Neural progenitor cell (in vitro differentiated cells): Measurements from ENCODE around the gene EOGT. TPM values are rescaled to one million over a fixed set of nuclear protein-coding genes. Genes with fewer than 3 reads are reported as not detected.

Experiments
- DNase-seq: peaks from one replicate; pipeline ENCODE4 v3.0.0-alpha.2; 2016; ENCODE audit warnings: low spot score
- H2AFZ ChIP-seq: fragments of 200-600 bp; sonication (generic); replicated peaks from 2 replicates; pipeline ENCODE4 v1.6.1; 2016; ENCODE audit warnings: antibody characterized with exemption
- H3F3A ChIP-seq: fragments of 200-600 bp; sonication (generic); 2 replicates; pipeline ENCODE4 v1.6.1; 2016; ENCODE audit warnings: antibody characterized with exemption, low read depth
- H3K27ac ChIP-seq: fragments of 200-600 bp; sonication (generic); 2 replicates; pipeline ENCODE4 v1.5.1; 2016; ENCODE audit warnings: mild to moderate bottlenecking
- H3K27me3 ChIP-seq: fragments of 200-600 bp; sonication (generic); 2 replicates; pipeline ENCODE4 v1.6.1; 2016; ENCODE audit warnings: mild to moderate bottlenecking, moderate library complexity
- H3K36me3 ChIP-seq: fragments of 200-600 bp; sonication (generic); 2 replicates; pipeline ENCODE4 v1.5.1; 2016
- H3K4me1 ChIP-seq: fragments of 200-600 bp; sonication (generic); 2 replicates; pipeline ENCODE4 v1.6.1; 2016; ENCODE audit warnings: mixed run types
- H3K4me2 ChIP-seq: fragments of 200-600 bp; sonication (generic); 2 replicates; pipeline ENCODE4 v1.6.1; 2016
- H3K4me3 ChIP-seq: fragments of 200-600 bp; sonication (generic); 2 replicates; pipeline ENCODE4 v1.5.1; 2016
- H3K79me2 ChIP-seq: fragments of 200-600 bp; sonication (generic); 2 replicates; pipeline ENCODE4 v1.6.1; 2016; ENCODE audit warnings: low read depth
- H3K9ac ChIP-seq: fragments of 200-600 bp; sonication (generic); 2 replicates; pipeline ENCODE4 v1.6.1; 2016
- H3K9me3 ChIP-seq: fragments of 200-600 bp; sonication (generic); 2 replicates; pipeline ENCODE4 v1.5.1; 2016; ENCODE audit warnings: low read depth
- H4K20me1 ChIP-seq: fragments of 200-600 bp; sonication (generic); 2 replicates; pipeline ENCODE4 v1.6.1; 2016; ENCODE audit warnings: low read depth
- H3K27ac Mint-ChIP-seq: 3 replicates; pipeline ENCODE4 v1.8.0; 2021; ENCODE audit warnings: mixed read lengths
- H3K27me3 Mint-ChIP-seq: 2 replicates; pipeline ENCODE4 v1.8.0; 2022; ENCODE audit warnings: low read depth, mild to moderate bottlenecking, inconsistent platforms, moderate library complexity, mixed read lengths; ENCODE audit not compliant: insufficient read depth
- H3K36me3 Mint-ChIP-seq: 3 replicates; pipeline ENCODE4 v1.8.0; 2021; ENCODE audit warnings: mixed read lengths
- H3K4me1 Mint-ChIP-seq: 3 replicates; pipeline ENCODE4 v1.8.0; 2021; ENCODE audit warnings: mixed read lengths
- H3K4me3 Mint-ChIP-seq: 3 replicates; pipeline ENCODE4 v1.8.0; 2021; ENCODE audit warnings: mild to moderate bottlenecking, moderate library complexity, mixed read lengths
- H3K9me3 Mint-ChIP-seq: 3 replicates; pipeline ENCODE4 v1.8.0; 2020; ENCODE audit warnings: mixed read lengths
- CTCF ChIP-seq: fragments of 200-600 bp; sonication (generic); IDR thresholded peaks from 2 replicates; pipeline ENCODE4 v1.5.1; 2017; ENCODE audit warnings: antibody characterized with exemption, mild to moderate bottlenecking
- EZH2 ChIP-seq: fragments of 200-600 bp; sonication (generic); IDR thresholded peaks from 2 replicates; pipeline ENCODE4 v1.6.1; 2017; ENCODE audit warnings: antibody characterized with exemption, mild to moderate bottlenecking, moderate library complexity
- EZH2phosphoT487 ChIP-seq: fragments of 200-600 bp; sonication (generic); IDR thresholded peaks from 2 replicates; pipeline ENCODE4 v1.6.1; 2017; ENCODE audit warnings: antibody characterized with exemption
- microRNA counts: library from miRNA; unstranded; fragments of <30 nt; microRNA quantifications from one replicate; lab custom pipeline; 2016
- microRNA-seq: library from miRNA; unstranded; fragments of <30 nt; microRNA quantifications from one replicate; pipeline ENCODE4, GENCODE V29; 2016
- small RNA-seq: library from RNA; depleted of rRNA; stranded (forward); fragments of <200 nt; gene quantifications from one replicate; pipeline ENCODE3, GENCODE V24; 2015
- total RNA-seq: library from RNA; depleted of rRNA; stranded (reverse); fragments of >200 nt; gene quantifications from 2 replicates; pipeline ENCODE4 v1.2.3, GENCODE V29; 2015; ENCODE audit warnings: low replicate concordance

EOGT gene
- total RNA-seq, 1 donor from 2014 or later = 2.5 TPM

DNA sequence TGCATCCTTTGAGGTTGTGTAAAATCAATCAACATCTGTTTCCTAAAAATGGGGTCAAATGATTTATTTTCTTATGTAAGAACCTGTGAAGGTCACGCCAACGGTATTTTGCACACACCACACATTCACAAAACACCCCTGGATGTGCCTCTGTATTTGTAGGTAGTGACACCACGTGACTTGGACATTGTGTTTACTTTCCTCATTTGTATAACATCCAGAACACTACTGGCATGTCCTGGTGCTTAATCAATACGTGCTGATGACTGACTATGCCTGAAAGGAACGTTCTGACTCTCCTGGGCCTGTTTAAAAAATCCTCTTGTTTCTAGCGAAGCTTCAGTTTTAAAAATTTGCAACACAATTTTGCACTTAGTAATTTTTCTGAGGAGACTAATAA is 77.7 kb downstream of the EOGT start:
- Histone ChIP-seq H2AFZ (no peak overlapping the region), H3K4me2 (no peak overlapping the region), H3K9ac (no peak overlapping the region), H4K20me1 (no peaks in the 10 kb centered on the region), H3K4me3 (no peak overlapping the region), H3K4me1 (peaks cover 4% of the 10 kb centered on the region), H3F3A (peaks cover 10% of the 10 kb centered on the region), H3K27ac (no peak overlapping the region), H3K79me2 (no peaks in the 10 kb centered on the region), H3K36me3 (no peaks in the 10 kb centered on the region), H3K27me3 (peaks cover 28% of the 10 kb centered on the region), H3K9me3 (no peaks in the 10 kb centered on the region)
- TF ChIP-seq EZH2 (no peak), EZH2phosphoT487 (no peak), CTCF (no peak)
- H3K27ac Mint-ChIP-seq = no peak overlapping the region
- H3K36me3 Mint-ChIP-seq = no peaks in the 10 kb centered on the region
- no peaks in the 10 kb centered on the region for H3K9me3 Mint-ChIP-seq
- peaks cover 23% of the 10 kb centered on the region for H3K27me3 Mint-ChIP-seq
- DNase-seq = no peak
- peaks cover 16% of the 10 kb centered on the region for H3K4me1 Mint-ChIP-seq
- H3K4me3 Mint-ChIP-seq = no peak overlapping the region

- peak; percentile 48 for DNase-seq
- peak overlapping the region; percentile 83 for H3K4me3 Mint-ChIP-seq
- Histone ChIP-seq H3K36me3 (no peaks in the 10 kb centered on the region), H3F3A (peaks cover 10% of the 10 kb centered on the region), H3K79me2 (no peaks in the 10 kb centered on the region), H2AFZ (peak overlapping the region; percentile 94), H3K4me2 (peak overlapping the region; percentile 80), H4K20me1 (no peaks in the 10 kb centered on the region), H3K4me3 (peak overlapping the region; percentile 52), H3K4me1 (peaks cover 4% of the 10 kb centered on the region), H3K9ac (no peak overlapping the region), H3K9me3 (no peaks in the 10 kb centered on the region), H3K27ac (no peak overlapping the region), H3K27me3 (peaks cover 60% of the 10 kb centered on the region)
- H3K27ac Mint-ChIP-seq = no peak overlapping the region
- peaks cover 11% of the 10 kb centered on the region for H3K4me1 Mint-ChIP-seq
- H3K9me3 Mint-ChIP-seq = no peaks in the 10 kb centered on the region
- no peak for TF ChIP-seq CTCF
- no peak for TF ChIP-seq EZH2
- TF ChIP-seq EZH2phosphoT487 = no peak
- H3K27me3 Mint-ChIP-seq = peaks cover 31% of the 10 kb centered on the region
- H3K36me3 Mint-ChIP-seq = no peaks in the 10 kb centered on the region
Measured at GRCh38 chr3:68931406-68932149, 81.9 kb downstream of the EOGT start.

MicroRNAs within 50 kb of the gene (microRNA counts, 767-probe panel; counts per million panel counts)
- 460 counts per million, percentile 90 among the panel's probes with 10 or more counts for microRNA hsa-miR-3136-5p (lab: Ali Mortazavi, UCI)

Small RNA genes lying within 50 kb of the gene (microRNA-seq; reads per million reads assigned to microRNA genes)
- not detected for gene MIR3136

Small RNA genes lying within 50 kb of the gene (small RNA-seq; reads per million reads assigned to genes)
- not detected for gene MIR3136

Other genes starting within 250 kb of the EOGT start
- gene TAFA4, start 81.1 kb downstream of the EOGT start, total RNA-seq = 0.50 and 1.9 TPM in 2 replicates
- 14.6 and 24.4 TPM in 2 replicates for gene TMF1, start 38.6 kb upstream of the EOGT start, total RNA-seq
- 102 and 144 TPM in 2 replicates for gene UBA3, start 66.7 kb upstream of the EOGT start, total RNA-seq
- 50.5 and 72.4 TPM in 2 replicates for gene ARL6IP5, start 71.3 kb upstream of the EOGT start, total RNA-seq
- not detected in 2 replicates for gene LMOD3, start 108.9 kb upstream of the EOGT start, total RNA-seq